DMS 273 (cell line): ENCODE measurements around the gene UXS1.
"Not testable (repeated sequence)": the region's sequence is repeated elsewhere in the genome, so short reads cannot be mapped to it uniquely, and the experiment has no call there.

Experiments used
- DNase-seq: peaks from one replicate; lab custom pipeline; 2025; ENCODE audit not compliant: unreplicated experiment; lab: John Stamatoyannopoulos, UW

The UXS1 gene

DNA sequence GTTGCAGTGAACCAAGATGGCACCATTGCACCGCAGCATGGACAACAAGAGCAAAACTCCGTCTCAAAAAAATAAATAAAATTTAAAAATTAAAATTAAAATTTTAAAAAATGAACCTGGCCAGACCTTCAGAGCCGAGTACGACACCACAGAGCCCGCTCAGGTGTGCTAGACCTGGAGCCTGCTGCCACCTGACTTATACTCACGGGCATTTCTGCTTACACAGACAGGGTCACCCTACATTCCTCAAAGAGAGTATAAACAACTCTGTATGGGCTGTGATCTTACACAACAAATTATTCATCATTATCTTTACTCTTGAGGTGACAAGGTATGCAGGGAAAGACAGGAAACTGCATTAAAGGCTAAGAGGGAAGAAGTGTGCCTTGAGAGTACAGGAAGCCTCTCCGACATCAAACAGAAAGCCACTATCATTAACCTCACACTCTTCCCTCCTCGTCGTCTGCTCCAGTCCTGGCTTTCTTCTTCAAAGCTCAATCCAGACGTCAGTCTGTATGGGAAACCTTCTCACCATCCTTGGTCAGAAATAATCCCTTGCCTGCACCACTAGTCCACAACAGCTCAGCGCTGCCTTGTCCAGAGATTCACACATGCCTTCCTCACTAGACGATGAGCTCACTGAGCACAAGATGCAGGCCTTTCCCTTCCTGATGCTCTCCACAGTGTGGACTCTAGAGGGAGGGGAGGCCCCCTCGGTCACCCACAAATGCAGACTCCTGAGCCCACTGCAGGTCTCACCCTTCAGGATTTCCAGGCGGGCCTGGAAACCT, 56.2 kb downstream of the UXS1 start:
- DNase-seq = no peak

DNA sequence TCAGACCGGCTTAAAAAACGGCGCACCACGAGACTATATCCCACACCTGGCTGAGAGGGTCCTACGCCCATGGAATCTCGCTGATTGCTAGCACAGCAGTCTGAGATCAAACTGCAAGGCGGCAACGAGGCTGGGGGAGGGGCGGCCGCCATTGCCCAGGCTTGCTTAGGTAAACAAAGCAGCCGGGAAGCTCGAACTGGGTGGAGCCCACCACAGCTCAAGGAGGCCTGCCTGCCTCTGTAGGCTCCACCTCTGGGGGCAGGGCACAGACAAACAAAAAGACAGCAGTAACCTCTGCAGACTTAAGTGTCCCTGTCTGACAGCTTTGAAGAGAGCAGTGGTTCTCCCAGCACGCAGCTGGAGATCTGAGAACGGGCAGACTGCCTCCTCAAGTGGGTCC, 62.9 kb downstream of the UXS1 start:
- not testable (repeated sequence) for DNase-seq

DNA sequence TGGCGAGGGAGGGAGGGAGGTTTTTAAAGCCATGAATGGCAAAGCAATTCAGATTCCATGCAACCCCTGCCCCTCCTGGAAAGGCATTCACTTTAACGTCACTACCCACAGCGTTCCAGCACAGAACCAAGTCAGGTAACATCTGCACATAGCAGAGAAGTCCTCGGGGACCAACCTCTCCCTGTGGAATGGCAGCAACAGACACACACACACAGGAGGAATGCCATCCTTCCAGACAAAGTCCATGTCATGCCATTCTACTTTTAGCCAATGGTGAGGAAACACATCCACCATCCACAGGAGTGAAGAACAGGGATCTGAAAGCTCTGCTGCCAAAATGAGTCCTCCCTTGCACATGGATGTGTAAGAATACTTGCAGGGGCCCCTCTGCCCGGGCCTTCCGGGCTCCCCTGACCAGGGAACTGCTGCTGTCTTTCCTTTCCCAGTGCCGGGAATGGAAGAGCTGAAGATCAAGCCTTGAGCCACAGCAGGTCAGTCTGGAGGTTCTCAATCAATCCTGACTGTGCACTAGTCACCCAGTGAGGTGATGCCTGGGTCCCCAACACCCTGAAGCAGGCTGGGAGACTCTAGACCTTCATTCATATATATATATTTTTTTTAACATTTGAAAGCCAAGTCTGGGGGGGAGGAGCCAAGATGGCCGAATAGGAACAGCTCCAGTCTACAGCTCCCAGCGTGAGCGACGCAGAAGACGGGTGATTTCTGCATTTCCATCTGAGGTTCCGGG, 63.7 kb downstream of the UXS1 start:
- no peak for DNase-seq

DNA sequence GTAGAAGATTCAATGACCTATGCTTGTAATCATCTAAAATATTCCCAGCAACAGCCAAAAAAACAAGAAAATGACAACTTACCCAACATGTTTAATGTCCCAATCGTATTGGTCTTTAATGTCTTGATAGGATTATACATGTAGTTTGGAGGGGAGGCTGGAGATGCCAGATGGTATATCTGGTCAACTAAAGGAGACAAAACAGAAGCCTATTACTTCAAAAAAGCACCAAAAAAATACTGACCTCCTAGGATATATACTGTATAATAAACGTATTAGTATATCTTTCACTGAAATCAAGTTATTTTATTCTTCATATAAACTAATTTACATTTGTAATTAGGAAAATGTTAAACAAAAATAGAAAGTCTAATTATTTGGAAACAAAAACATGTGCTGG, 64.5 kb downstream of the UXS1 start:
- no peak for DNase-seq

DNA sequence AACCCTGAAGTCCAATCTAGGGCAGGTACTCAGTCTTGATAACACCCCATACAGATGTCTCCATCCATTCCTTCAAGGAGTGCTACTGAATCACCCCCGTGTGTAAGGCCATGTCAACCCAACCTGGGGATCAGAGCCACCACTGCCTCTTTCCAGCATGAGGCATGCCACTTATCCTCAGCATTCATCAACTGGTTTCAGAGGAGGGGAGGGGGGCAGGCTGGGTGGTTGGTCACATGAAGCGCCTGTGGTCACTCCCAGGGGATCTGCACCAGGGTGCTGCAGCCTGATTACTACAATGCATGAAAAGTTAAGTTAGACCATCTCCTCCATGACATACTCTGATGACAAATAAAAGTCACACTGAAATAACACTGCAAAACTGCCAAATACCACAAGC, 65.0 kb downstream of the UXS1 start:
- DNase-seq = no peak

DNA sequence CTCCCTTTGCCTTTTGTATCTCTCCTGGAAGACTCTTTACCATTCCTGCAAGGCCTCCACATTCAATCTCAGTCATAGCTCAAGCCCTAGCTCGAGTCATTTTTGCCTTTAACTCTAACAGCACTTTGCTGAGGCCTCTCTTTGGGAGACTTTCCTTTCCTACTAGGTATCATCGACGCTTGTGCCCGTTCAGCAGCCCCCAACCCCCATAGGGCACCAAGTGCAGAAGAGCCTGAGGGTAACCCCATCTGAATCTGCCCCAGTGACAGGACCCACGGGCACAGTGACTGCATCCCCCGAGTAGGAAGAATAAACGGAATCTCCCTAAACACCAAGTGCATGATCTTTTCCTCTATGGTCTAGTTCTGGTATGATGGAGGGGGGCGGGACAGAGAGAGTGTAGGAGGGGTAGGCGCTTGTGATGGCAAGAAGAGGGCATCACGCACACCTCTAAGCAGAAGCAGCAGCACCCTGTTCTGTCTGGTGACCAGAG, 66.3 kb downstream of the UXS1 start:
- no peak for DNase-seq

DNA sequence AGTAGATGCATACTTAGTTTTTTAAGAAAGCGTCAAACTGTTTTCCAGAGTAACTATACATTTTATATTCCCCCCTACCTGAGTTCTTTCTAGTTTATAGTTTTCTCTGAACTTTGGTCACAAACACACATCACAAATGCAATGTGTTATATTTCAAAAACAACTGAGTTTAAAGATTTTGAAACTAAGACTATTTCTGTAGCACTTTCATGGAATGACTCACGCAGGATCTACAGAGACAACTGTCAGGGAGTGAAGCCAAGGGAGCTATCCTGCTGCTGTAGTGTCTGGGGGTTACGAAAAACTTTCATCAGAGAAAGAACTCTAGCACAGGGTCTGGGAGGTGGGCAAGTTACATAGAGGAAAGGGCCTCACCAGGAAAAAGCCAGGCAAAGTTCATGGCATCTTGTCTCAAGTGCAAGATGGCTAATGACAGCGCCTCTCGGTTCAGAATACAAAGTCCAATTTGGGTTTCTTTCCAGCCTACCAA, 66.8 kb downstream of the UXS1 start:
- no peak for DNase-seq

DNA sequence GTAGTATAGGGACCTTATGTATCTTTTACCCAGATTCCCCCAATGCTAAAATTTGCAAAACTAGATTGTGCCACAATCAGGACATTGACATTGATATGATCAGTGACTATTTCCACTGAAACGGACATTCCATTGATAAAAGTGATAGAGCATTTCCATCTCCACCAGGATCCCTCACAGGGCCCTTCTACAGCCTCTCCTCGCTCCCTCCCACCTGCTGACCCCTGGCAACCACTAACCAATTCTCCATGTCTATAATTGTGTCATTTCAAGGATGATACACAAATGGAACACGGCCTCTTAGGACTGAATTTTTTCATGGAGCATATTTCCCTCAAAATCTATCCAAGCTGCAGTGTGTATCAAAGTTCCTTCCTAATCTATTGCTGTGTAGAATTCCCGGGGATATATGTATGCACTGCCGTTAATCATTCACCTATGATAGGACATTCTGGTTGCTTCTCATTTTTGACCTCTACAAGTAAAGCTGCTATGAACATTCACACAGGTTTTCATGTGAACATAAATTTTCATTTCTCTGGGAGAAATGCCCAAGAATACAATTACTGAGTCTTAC, 67.3 kb downstream of the UXS1 start:
- no peak for DNase-seq

DNA sequence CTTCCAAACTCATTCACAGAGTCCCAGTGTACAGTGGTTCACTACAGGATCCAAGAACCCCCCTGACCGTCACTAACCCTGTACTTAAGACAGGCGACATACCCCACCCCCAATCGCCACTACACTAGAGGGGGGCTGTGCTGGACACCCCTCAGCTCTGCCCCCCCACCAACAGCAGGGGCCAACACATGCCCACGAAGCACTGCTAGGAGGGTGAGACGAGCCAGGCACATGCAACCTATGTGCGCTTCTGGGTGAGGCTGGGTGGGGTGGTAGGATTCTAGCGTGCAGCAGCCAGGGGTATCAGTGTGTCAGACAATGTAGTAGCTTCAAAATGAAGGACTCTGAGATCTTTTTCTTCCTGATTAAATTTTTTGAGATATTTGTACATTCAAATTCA, 67.8 kb downstream of the UXS1 start:
- DNase-seq = no peak

DNA sequence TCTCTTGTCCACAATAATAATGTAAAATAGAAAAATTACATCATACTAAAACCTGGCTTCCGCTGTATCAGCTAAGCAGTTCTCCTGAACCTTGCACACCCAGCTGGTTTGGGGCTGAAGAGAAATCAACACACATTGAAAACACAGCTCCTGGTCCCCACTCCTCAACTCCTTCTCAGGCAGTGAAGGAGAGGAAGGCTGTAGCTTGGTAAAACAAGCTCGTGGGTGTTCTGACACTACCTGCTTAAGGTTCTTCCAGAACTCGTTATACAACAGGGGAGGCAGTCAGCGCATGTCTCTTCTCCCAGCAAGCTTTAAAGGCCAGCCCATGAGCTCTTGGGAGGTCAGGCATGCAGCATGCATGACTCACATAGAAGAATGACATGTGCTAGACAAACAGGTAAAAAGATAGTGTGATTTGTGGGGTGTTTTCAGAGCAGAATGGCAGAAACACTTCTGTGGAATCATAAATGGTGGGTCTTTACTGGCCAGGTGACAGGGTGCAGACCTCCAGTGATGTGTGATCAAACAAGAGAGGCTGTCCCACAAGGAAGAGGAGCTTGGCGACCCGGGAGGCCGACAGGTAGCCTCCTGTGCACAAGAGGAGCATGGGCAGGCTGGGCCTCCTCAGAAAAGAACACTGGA, 69.1 kb downstream of the UXS1 start:
- DNase-seq = no peak

DNA sequence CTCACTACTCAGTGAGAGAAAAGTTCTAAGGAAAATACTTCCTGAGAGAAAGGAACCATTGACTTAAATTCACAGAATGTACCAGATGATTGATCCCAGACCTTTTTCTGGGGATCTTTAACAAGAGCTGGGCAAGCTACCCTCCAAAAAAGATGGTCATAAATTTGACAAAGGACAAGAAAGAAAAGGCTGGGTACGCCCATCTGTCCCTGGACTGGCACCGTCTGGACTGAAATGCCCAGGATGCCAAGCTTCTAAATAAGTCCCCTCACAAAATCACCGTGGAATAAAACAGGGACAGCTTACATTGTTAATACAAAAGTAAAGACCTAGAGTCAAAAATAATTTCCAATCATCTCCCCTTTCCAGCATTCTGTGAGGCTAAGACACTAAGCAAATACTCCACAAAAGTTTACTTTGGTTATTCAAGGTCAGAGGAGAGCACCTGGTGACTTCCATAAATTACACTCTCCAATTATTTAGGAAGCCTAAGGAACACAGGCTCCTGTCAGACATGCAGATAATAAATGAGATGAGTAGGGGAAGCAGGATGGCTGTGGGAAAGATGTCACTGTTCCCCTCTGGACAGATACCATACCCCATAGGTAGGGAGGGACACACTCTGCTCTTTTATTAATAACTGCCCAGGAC, 69.9 kb downstream of the UXS1 start:
- no peak for DNase-seq

DNA sequence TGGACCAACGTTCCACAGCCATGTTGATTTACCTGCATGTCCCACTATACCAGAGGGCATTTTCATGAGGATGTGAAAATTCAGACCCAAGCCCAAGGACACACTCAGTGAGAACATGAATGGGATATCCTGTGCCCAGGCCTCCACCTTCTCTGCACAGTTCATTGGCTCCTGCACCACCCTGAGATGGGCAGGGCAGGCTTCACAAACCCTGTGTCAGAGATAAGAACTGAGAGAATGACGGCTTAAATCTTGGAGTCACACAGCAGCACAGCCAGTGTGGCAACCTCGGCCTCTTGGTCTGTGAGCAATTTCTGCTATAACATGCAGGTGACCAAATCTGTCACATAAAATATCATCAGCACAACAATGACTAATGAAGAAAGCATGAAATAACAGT, 71.9 kb downstream of the UXS1 start:
- DNase-seq = no peak

DNA sequence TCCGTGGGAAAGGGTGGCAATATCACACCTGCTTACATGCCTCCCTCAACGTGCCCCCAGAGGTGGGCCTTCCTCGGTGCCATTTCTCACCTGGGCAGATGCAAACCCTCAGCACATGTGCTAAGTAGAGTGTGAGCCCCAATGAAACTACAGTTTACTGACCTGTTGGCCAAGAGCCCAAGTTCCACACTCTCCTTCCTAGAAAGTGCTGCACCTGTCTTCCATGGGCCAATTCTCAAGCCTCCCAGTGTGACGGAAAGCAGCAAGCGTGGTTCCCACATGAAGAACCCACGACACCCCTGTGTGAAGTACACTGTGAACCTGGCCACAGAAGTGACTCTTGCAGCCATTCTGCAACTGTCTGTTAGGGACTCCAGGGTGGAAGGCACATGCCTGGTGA, 73.7 kb downstream of the UXS1 start:
- no peak for DNase-seq

DNA sequence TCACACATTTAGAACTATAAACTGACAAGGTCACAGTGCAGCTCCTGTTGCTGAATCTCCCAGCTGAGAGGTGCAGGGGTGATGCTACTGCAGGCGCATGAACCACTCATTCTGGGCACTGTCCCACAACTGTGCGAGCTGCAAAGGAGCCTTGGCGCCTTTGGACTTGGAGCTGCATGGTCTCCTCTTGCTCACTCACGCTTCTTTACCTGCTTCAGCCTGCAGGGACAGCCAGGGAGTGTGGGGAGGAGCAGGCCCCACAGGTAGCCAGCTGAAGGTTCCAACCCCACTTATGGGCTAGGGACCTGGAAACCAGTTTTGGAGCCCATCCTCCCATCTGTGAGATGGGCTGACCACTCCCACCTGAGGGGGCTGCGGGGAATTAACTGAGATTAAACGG, 75.0 kb downstream of the UXS1 start:
- no peak for DNase-seq

DNA sequence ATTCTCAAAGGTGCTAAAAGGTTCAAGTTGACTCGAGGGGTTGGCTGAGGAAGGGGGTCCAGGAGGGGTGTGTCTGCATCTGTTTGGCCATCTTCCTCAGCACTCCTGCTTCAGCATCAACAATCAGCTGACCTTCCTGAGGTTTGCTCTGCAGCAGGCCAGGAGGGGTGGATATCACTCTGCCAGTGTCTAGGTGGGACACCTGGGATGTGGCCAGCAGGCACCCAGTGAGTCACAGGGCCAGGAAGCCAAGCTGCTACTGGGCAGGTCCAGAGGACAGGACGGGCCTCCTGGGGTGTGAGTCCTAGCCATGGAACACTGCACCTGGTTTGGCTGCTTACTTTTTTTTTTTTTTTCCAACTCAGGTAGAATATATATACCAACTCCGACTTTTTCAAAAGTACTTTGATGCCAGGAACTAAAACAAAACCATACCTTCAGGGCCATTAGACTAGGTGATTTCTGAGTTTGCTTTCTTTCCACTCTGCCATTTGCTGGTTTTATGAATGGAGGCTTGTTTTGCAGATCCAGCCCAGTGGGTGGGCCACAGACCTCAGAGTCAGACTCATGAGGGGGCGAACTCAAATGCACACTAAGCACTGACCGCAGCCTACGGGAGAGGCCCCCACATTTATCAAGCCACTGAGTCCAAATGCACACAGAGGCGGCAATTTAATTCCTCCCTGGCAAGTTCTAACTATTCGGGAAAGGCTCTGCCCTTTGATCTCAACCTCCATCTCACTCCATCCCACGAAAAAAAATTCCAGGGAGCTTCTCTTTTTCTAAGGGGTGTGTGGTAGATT, 76.0 kb downstream of the UXS1 start:
- no peak for DNase-seq

DNA sequence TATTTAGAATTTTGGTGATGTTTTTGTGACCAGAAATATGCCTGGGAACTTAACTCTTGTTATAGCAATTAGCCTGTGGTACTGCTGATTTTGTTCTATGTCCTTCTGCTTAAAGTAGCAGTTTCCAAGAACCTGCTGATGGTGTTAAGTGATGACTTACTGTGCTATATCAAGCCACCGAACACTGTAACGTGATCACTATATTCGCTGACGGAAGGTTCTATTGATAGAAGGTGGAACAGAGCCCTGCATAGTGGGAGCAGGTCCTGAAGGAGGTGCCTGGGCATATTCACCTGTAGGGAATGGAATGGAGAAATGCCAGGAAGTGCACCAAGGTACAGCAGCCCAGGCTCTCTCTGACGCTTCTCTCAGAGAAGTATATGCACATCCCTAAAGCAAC, 76.8 kb downstream of the UXS1 start:
- no peak for DNase-seq

DNA sequence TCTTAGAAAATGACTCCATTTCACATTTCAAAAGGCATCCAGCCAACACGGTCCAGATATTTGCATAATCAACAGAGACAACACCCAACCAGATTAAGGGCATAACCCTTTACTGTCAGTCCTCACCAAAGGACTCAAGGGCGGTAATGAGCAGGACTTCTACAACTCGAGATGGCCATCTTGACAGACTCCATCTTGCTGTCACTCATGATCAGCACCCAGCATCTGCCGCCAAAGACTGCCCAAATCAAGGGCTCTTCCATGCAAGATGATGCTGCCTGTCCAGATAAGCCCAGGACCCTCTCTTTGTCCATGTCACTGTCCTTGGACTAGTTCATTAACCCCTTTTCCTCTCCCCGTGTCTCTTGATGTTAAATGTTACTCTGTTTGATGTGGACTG, 77.9 kb downstream of the UXS1 start:
- no peak for DNase-seq

DNA sequence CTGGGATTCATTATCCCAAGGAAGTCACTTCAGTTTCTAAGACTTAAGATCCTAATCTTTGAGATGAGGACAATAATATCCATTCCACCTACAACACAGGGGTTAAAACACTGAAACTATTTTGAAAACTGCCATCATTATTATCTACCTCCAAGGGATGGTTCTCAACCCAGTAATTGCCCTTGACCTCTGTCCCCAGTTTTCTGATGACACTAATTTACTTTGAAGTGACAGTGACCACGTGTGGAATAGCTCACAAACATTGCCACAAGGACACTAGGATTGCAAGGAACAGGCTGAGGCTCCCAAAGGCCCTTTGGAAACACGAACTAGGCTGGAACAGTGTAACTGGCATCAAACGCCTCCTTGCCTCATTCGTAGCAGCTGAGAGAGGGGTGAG, 78.4 kb downstream of the UXS1 start:
- DNase-seq = no peak

DNA sequence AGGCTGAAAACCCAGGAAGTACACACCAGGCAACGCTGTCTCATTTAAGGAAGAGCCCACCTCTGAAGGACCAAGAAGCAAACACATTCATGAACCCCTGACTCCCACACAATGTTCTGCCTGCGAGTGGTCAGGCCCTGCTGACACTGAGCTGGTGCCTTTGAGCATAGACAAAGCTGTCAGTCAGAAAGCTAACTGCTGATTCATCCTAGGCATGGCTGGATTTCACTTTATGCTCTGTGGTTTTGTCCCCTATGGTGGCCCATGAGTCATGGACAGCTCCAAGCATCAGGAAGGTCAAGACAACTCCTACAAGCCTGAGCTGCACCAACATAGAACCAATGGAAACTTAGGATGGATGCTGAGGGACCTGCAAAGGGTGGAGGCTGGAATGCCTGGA, 78.9 kb downstream of the UXS1 start:
- DNase-seq = no peak

DNA sequence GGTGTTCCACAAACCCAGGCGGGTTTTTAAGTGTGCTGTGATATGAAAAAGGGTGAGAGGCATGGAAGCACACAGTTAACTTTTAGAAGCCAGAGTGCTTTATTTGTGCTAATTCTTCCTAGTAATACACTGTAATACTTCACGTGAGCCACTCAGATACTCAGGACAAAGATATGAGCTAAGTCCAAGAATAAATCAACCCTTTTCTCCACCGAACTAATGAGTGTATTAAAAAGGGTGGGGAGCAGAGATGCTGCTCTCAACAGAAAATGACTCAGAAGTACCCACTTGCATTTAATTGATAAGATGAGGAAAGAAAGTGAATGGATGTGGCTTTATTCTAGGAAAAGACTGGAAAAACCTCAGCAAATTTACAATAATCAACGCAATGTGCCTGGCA, 79.9 kb downstream of the UXS1 start:
- DNase-seq = no peak
